MCF 10A (cell line): ENCODE results near the gene ADIRF. TPM values are rescaled to one million over a fixed set of nuclear protein-coding genes. Genes with fewer than 3 reads are reported as not detected.

Experiments used
- BruUV-seq: library from RNA; stranded (reverse); fragments of 400-500 nt; replicated peaks from 2 replicates; lab custom pipeline; 2021; lab: Mats Ljungman, UMichigan
- CTCF ChIA-PET: fragments of 300-600 bp; sonication (Branson Sonifier 250); formaldehyde crosslinking; extraction: SDS; loops from one replicate; lab custom pipeline; 2021; ENCODE audit warnings: antibody characterized with exemption, inconsistent platforms; lab: Yijun Ruan, JAX
- POLR2A ChIA-PET: fragments of 300-600, 350-650 bp; sonication (Branson Sonifier 250); formaldehyde crosslinking; extraction: SDS; loops from one replicate; lab custom pipeline; 2020; ENCODE audit warnings: antibody characterized with exemption, inconsistent platforms; lab: Yijun Ruan, JAX
- DNase-seq: peaks from one replicate; pipeline ENCODE4 v3.0.0-alpha.2; 2018; ENCODE audit not compliant: unreplicated experiment
- H3K27ac Mint-ChIP-seq: one replicate; pipeline ENCODE4 v1.8.0; 2022; ENCODE audit warnings: mild to moderate bottlenecking, low read depth, mixed read lengths; ENCODE audit not compliant: unreplicated experiment
- H3K27me3 Mint-ChIP-seq: one replicate; pipeline ENCODE4 v1.8.0; 2022; ENCODE audit warnings: mixed read lengths; ENCODE audit not compliant: insufficient read depth, unreplicated experiment
- H3K36me3 Mint-ChIP-seq: one replicate; pipeline ENCODE4 v1.8.0; 2022; ENCODE audit warnings: mild to moderate bottlenecking, moderate library complexity, mixed read lengths; ENCODE audit not compliant: insufficient read depth, unreplicated experiment
- H3K4me1 Mint-ChIP-seq: one replicate; pipeline ENCODE4 v1.8.0; 2022; ENCODE audit warnings: mixed read lengths; ENCODE audit not compliant: insufficient read depth, unreplicated experiment
- H3K4me3 Mint-ChIP-seq: one replicate; pipeline ENCODE4 v1.8.0; 2022; ENCODE audit warnings: mild to moderate bottlenecking, moderate library complexity, mixed read lengths; ENCODE audit not compliant: unreplicated experiment
- H3K9me3 Mint-ChIP-seq: one replicate; pipeline ENCODE4 v1.8.0; 2022; ENCODE audit warnings: mixed read lengths; ENCODE audit not compliant: unreplicated experiment
- CTCF ChIP-seq: fragments of 200-600 bp; IDR thresholded peaks from one replicate; pipeline ENCODE4 v1.8.0; 2022; ENCODE audit warnings: antibody characterized with exemption, mild to moderate bottlenecking; ENCODE audit not compliant: unreplicated experiment
- intact Hi-C: fragments of 100-400 bp; cut with micrococcal nuclease; formaldehyde crosslinking; loops from 2 replicates; pipeline ENCODE4 v1.14.1; 2022
- total RNA-seq: library from RNA; stranded (reverse); gene quantifications from 2 replicates; pipeline ENCODE4 v1.2.3, GENCODE V29; 2022

Gene ADIRF
- total RNA-seq, 1 experiment from 2014 or later = 60.3 TPM

- Mint-ChIP-seq H3K27ac (no peak overlapping the region), H3K27me3 (no peaks in the 10 kb centered on the region), H3K4me1 (peaks cover 36% of the 10 kb centered on the region), H3K4me3 (no peak overlapping the region), H3K9me3 (no peaks in the 10 kb centered on the region), H3K36me3 (no peaks in the 10 kb centered on the region)
- TF ChIP-seq CTCF = no peak
- DNase-seq = no peak
- POLR2A ChIA-PET = interaction anchor here (0.6 to 5.7 kb wide), 7 partner anchors 8 to 158 kb away, joined by 3 to 98 read pairs (median 3); partner anchors contain the start of genes GLUD1, MMRN2, SHLD2 and SNCG
- intact Hi-C loops = loop anchor here (1.0 to 5.0 kb wide), 3 partner anchors 27 to 278 kb away; no protein-coding TSS in a partner anchor
- BruUV-seq = no TSS peak
- CTCF ChIA-PET = interaction anchor here (0.6 to 5.2 kb wide), 10 partner anchors 8 to 817 kb away, joined by 3 to 66 read pairs (median 4); partner anchors contain the start of genes MMRN2 and SNCG
These were observed 2.2 kb upstream of the ADIRF start for GRCh38 chr10:86965986-86966654.

GRCh38 chr10:86967481-86967941 lies 771 bp upstream of the ADIRF start:
- TF ChIP-seq CTCF = no peak
- ChIA-PET POLR2A (interaction anchor here (1.3 to 5.7 kb wide), 7 partner anchors 9 to 211 kb away, joined by 3 to 98 read pairs (median 42); partner anchors contain the start of genes BMPR1A, GLUD1, SHLD2 and SNCG), CTCF (interaction anchor here (0.7 to 5.2 kb wide), 6 partner anchors 9 to 118 kb away, joined by 3 to 66 read pairs (median 6); partner anchors contain the start of genes MMRN2 and SNCG)
- Mint-ChIP-seq H3K27ac (no peak overlapping the region), H3K9me3 (no peaks in the 10 kb centered on the region), H3K27me3 (no peaks in the 10 kb centered on the region), H3K36me3 (peaks cover 5% of the 10 kb centered on the region), H3K4me3 (peak overlapping the region; percentile 77), H3K4me1 (peaks cover 48% of the 10 kb centered on the region)
- BruUV-seq = no TSS peak
- peak; percentile 24 for DNase-seq
- intact Hi-C loops = loop anchor here (2.0 to 5.0 kb wide), 2 partner anchors 29 to 70 kb away; no protein-coding TSS in a partner anchor

GRCh38 chr10:86968994-86969355 lies 693 bp downstream of the ADIRF start:
- intact Hi-C loops = loop anchor here (5.0 kb wide), 1 partner anchor 68 kb away; no protein-coding TSS in a partner anchor
- CTCF ChIA-PET = interaction anchor here (0.7 to 3.8 kb wide), 8 partner anchors 8 to 109 kb away, joined by 3 to 23 read pairs (median 4); partner anchors contain the start of genes MMRN2 and SNCG

More at GRCh38 chr10:86968994-86969355, 693 bp downstream of the ADIRF start:
- DNase-seq = no peak
- Mint-ChIP-seq H3K4me3 (peak overlapping the region; percentile 77), H3K4me1 (peaks cover 52% of the 10 kb centered on the region), H3K9me3 (no peaks in the 10 kb centered on the region), H3K27me3 (no peaks in the 10 kb centered on the region), H3K27ac (peak overlapping the region; percentile 81), H3K36me3 (peaks cover 5% of the 10 kb centered on the region)
- POLR2A ChIA-PET = interaction anchor here (0.8 to 5.7 kb wide), 17 partner anchors 8 to 213 kb away, joined by 3 to 98 read pairs (median 5); partner anchors contain the start of genes BMPR1A, GLUD1, MMRN2 and SHLD2
- TF ChIP-seq CTCF = no peak
- no TSS peak for BruUV-seq
